Peyer's patch (tissue), 4 donors: ENCODE data around the gene BSPRY. TPM values are rescaled to one million over a fixed set of nuclear protein-coding genes. Genes with fewer than 3 reads are reported as not detected.

Experiments
- DNase-seq, 3 donors: peaks; one replicate each; pipeline ENCODE4 v3.0.0-alpha.2; 2017 to 2019
- H3K27ac ChIP-seq, 4 donors: fragments of 200-600 bp; sonication (generic); one replicate each; pipeline ENCODE4 v1.5.1; 2016 to 2019
- H3K27me3 ChIP-seq, 2 donors: fragments of 200-600 bp; sonication (generic); one replicate each; pipeline ENCODE4 v1.5.1; 2019
- H3K36me3 ChIP-seq, 3 donors: fragments of 200-600 bp; sonication (generic); one replicate each; pipeline ENCODE4 v1.5.1; 2016 to 2019
- H3K4me1 ChIP-seq, 4 donors: fragments of 200-600 bp; sonication (generic); one replicate each; pipeline ENCODE4 v1.5.1; 2016 to 2019
- H3K4me3 ChIP-seq, 4 donors: fragments of 200-600 bp; sonication (generic); 1 replicate in 3 of 4; 2 replicates in 1 of 4; pipeline ENCODE4 v1.5.1; 2016 to 2019; ENCODE audit warnings: mild to moderate bottlenecking in 1 of 4
- H3K9me3 ChIP-seq, 4 donors: fragments of 200-600 bp; sonication (generic); one replicate each; pipeline ENCODE4 v1.5.1; 2016 to 2019; ENCODE audit warnings: mild to moderate bottlenecking in 1 of 4
- POLR2A ChIP-seq, 2 donors: fragments of 450-650 bp; IDR thresholded peaks; one replicate each; pipeline ENCODE4 v1.5.1; 2017; ENCODE audit warnings: antibody characterized with exemption in 2 of 2, mild to moderate bottlenecking in 2 of 2, moderate library complexity in 2 of 2
- total RNA-seq, 4 donors: library from RNA; depleted of rRNA; stranded (reverse); fragments of >200 nt; gene quantifications; one replicate each; pipeline ENCODE4 v1.1.0, GENCODE V29; 2016
- TF ChIP-seq, protein P1 (sequence below), 6 experiments: fragments of 450-650 bp in 4 of 6; fragments of 200-600 bp in 2 of 6; sonication (generic) in 1 of 6; IDR thresholded peaks; one replicate each; pipeline ENCODE4 v1.5.1; 2017 to 2019; ENCODE audit warnings: antibody characterized with exemption in 6 of 6, mild to moderate bottlenecking in 3 of 6, moderate library complexity in 1 of 6

BSPRY gene
- total RNA-seq, 4 donors from 2014 or later, result 11.6 to 20.8 (median 15.8) TPM

DNA sequence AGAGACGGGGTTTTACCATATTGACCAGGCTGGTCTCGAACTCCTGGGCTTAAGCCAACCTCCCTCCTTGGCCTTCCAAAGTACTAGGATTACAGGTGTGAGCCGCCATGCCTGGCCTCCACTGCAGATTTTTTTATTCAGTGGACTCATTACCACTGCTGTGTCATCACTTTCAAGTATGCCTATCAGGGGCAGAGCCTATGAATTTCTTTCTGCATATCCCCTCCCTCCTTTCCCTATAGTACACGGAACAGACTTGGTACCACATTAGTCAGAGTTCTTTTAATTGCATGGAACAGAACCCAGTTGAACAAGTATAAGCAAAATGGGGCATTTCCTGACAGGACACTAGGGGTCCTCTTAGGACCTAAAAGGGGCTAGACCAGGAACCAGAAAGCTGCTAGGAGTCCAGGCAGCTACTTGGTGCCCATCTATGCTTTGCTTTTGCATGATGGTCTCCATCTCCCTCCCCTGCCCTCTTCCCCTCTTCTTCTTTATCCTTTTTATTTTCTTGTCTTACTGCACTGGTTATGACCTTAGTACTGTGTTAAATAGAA is 5.8 kb downstream of the BSPRY start:
- peak in 1 of 3 donors; percentile 9 for DNase-seq
- Histone ChIP-seq H3K4me1 (peaks cover 0 to 9% (median 3%) of the 10 kb centered on the region in 4 donors), H3K9me3 (no peaks in the 10 kb centered on the region), H3K4me3 (no peak overlapping the region), H3K36me3 (no peaks in the 10 kb centered on the region), H3K27me3 (no peaks in the 10 kb centered on the region), H3K27ac (no peak overlapping the region)
- TF ChIP-seq POLR2A (IDR thresholded peaks at IDR 0.05), result no peak
- TF ChIP-seq, protein P1, sequence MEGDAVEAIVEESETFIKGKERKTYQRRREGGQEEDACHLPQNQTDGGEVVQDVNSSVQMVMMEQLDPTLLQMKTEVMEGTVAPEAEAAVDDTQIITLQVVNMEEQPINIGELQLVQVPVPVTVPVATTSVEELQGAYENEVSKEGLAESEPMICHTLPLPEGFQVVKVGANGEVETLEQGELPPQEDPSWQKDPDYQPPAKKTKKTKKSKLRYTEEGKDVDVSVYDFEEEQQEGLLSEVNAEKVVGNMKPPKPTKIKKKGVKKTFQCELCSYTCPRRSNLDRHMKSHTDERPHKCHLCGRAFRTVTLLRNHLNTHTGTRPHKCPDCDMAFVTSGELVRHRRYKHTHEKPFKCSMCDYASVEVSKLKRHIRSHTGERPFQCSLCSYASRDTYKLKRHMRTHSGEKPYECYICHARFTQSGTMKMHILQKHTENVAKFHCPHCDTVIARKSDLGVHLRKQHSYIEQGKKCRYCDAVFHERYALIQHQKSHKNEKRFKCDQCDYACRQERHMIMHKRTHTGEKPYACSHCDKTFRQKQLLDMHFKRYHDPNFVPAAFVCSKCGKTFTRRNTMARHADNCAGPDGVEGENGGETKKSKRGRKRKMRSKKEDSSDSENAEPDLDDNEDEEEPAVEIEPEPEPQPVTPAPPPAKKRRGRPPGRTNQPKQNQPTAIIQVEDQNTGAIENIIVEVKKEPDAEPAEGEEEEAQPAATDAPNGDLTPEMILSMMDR (IDR thresholded peaks at IDR 0.05), result no peak

DNA sequence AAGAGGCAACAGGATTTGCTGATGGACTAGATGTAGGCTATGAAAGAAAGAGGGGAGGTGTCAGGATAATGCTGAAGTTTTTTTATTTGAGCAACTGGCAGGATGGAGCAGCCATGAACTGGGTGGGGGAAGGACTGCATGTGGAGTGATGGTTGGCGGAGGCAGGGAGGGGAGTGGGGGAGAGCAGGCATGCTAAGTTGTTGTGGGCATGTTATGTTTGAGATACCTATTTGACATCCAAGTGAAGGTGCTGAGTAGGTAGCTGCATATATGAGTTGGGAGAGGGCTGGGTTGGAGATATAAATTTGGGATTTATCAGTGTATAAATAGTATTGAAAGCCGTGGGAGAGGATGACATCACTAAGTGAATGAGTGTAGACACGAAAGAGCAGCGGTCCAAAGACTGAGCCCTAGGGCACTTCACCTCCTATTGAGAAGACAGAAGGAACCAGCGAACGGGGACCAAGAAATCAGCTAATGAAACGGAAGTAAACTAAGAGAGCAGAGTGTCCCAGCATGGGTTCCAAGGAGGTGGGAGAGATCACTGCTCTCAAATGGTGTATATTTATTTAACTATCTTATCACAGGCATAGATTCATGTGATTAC is 7.4 kb downstream of the BSPRY start:
- DNase-seq, result no peak
- Histone ChIP-seq H3K9me3 (no peaks in the 10 kb centered on the region), H3K36me3 (no peaks in the 10 kb centered on the region), H3K27me3 (no peaks in the 10 kb centered on the region), H3K4me3 (no peak overlapping the region), H3K4me1 (no peaks in the 10 kb centered on the region), H3K27ac (no peak overlapping the region)
- TF ChIP-seq, protein P1 (IDR thresholded peaks at IDR 0.05), result no peak
- TF ChIP-seq POLR2A (IDR thresholded peaks at IDR 0.05), result no peak

DNA sequence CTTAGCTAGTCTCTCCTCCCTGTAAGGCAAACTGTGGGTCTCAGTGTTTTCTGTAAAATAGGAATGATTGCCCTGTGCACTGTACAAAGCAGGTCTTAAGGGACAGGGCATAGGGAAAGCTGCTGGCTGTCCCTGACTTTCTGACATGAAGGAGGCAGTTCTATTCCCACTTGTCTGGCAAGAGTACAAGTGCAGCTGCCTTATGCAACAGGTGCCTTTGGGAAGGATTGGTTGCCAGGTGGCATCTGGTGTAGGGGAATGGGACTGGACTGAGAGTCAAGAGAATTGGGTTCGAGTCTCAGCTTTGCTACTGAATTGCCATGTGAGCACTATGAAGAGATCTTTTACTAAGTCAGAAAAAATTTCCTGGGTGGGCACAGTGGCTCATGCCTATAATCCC is 10.0 kb downstream of the BSPRY start:
- Histone ChIP-seq H3K27ac (no peak overlapping the region), H3K4me1 (no peaks in the 10 kb centered on the region), H3K4me3 (no peak overlapping the region), H3K36me3 (no peaks in the 10 kb centered on the region), H3K9me3 (no peaks in the 10 kb centered on the region), H3K27me3 (no peaks in the 10 kb centered on the region)
- TF ChIP-seq, protein P1 (IDR thresholded peaks at IDR 0.05), result no peak
- no peak for TF ChIP-seq POLR2A (IDR thresholded peaks at IDR 0.05)
- peak in 1 of 3 donors; percentile 19 for DNase-seq

DNA sequence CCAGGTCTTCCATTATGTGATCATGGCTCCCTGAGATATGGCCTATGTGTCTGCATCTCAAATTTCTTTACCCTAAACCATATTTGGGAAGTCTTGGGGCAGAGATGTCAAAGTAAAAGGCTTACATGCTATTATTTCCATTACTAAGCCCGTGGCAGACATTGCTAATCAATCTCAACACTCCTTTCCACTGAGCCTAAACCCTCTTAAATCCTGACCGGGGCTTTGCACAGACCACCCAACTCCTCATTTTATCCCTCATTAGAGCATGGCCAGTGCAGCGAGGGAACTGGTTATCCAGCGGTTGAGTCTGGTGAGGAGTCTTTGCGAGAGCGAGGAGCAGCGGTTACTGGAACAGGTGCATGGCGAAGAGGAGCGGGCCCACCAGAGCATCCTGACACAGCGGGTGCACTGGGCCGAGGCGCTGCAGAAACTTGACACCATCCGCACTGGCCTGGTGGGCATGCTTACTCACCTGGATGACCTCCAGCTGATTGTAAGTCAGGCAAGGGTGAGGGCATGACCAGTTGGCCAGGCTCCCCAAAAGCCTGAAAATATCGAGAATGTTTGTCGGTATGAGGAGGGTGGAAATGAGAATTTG is 11.0 kb downstream of the BSPRY start:
- Histone ChIP-seq H3K27me3 (no peaks in the 10 kb centered on the region), H3K4me3 (no peak overlapping the region), H3K27ac (no peak overlapping the region), H3K36me3 (no peaks in the 10 kb centered on the region), H3K4me1 (no peaks in the 10 kb centered on the region), H3K9me3 (no peaks in the 10 kb centered on the region)
- TF ChIP-seq, protein P1 (IDR thresholded peaks at IDR 0.05), result no peak
- no peak for TF ChIP-seq POLR2A (IDR thresholded peaks at IDR 0.05)
- DNase-seq, result peak in 1 of 3 donors; percentile 15

DNA sequence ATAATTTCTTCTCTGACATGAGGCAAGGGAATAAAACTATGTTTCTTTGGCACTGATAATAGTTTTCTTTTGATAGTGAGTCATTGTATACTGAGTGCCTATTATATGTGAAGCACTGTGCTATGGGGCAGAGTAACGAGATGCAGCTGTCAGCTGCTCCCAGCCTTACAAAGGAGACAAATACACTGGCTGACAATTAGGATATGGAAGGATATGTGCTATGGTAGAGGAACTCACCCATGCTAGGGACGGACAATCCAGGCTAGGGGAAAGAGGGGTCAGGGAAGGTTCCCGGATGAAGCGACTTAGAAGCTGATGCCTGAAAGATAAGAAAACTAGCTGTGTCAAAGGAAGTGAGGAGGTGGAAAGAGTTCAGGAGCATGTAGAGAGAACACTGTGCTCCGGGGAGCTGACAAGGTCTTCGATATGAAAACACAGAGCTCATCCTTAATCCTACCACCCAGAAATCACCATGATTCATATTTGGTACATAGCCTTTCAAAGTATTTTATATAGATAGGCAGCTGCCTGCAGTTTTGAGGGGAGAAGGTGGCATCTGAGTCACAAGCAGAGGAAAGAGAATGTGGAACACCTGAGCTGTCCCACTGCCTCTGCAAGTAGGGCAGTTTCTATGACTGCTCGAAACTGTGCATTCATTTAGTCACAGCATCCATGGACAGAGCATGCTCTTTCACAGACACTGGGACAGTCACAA is 12.1 kb downstream of the BSPRY start:
- Histone ChIP-seq H3K4me1 (no peaks in the 10 kb centered on the region), H3K36me3 (no peaks in the 10 kb centered on the region), H3K27ac (no peak overlapping the region), H3K4me3 (no peak overlapping the region), H3K9me3 (no peaks in the 10 kb centered on the region), H3K27me3 (no peaks in the 10 kb centered on the region)
- TF ChIP-seq, protein P1 (IDR thresholded peaks at IDR 0.05), result no peak
- no peak for TF ChIP-seq POLR2A (IDR thresholded peaks at IDR 0.05)
- no peak for DNase-seq
